Kidney epithelial cell (primary cell): ENCODE measurements around the gene ZNF280A. TPM values are rescaled to one million over a fixed set of nuclear protein-coding genes. Genes with fewer than 3 reads are reported as not detected.
A peak's percentile ranks its signal among the peaks of the same experiment; 100 is the strongest.

ENCODE experiments used
- DNase-seq: peaks from one replicate; pipeline ENCODE4 v3.0.0-alpha.2; 2010; ENCODE audit warnings: low read depth
- H3K27me3 ChIP-seq: 2 replicates; pipeline ENCODE4 v1.6.0; 2011; ENCODE audit warnings: low read length; ENCODE audit not compliant: control insufficient read depth, insufficient read depth
- H3K36me3 ChIP-seq: 2 replicates; pipeline ENCODE4 v1.5.1; 2011; ENCODE audit warnings: low read length; ENCODE audit not compliant: control insufficient read depth, insufficient read depth
- H3K4me3 ChIP-seq: 2 replicates; pipeline ENCODE4 v1.5.1; 2011; ENCODE audit warnings: low read depth, mild to moderate bottlenecking, control low read depth, low read length
- total RNA-seq: library from RNA; depleted of rRNA; stranded (reverse); fragments of >200 nt; gene quantifications from 2 replicates; pipeline ENCODE4 v1.2.3, GENCODE V29; 2015
- TF ChIP-seq, protein P1 (sequence below): IDR thresholded peaks from 2 replicates; pipeline ENCODE4 v1.5.1; 2011; ENCODE audit warnings: mild to moderate bottlenecking, moderate library complexity, low read length, control low read depth, inconsistent platforms; ENCODE audit not compliant: insufficient read depth, poor library complexity, severe bottlenecking

ZNF280A gene, protein sequence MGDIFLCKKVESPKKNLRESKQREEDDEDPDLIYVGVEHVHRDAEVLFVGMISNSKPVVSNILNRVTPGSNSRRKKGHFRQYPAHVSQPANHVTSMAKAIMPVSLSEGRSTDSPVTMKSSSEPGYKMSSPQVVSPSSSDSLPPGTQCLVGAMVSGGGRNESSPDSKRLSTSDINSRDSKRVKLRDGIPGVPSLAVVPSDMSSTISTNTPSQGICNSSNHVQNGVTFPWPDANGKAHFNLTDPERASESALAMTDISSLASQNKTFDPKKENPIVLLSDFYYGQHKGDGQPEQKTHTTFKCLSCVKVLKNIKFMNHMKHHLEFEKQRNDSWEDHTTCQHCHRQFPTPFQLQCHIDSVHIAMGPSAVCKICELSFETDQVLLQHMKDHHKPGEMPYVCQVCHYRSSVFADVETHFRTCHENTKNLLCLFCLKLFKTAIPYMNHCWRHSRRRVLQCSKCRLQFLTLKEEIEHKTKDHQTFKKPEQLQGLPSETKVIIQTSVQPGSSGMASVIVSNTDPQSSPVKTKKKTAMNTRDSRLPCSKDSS
- total RNA-seq: not detected in 2 replicates

DNA sequence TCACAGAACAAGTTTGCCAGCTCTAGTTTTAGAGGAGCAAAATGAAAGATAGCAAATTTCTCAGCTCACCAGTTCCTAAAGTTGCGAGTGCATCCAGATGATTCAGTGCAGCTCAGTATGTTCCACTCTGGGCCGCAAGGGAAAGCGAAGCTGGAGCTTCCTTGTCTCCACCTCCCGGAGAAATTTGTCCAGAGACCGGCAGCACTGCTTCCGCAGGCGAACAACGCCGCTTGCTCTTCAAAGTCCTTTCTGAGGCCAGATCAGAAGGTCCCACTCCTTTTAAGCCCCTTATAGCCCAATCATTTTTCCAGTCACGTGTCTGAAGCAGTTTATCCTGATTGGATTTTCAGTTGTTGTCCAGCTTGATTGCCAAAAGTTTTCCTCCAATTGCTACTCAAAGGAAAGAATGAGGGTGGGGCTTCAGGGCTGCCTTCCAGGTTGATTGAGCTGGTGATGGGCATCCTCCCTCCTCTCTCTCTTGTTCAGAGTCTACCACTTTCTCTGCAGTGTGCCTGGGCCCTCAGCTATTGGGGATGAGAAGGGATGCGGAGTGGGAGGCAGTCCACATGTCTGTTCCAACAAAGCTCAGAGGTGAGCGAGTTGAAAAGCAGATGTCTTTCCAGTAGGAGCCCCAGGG, at the start of gene ZNF280A:
TSS of gene ZNF280A (minus strand) at position 251 of the 637 bp plus-strand sequence. CDS start 4,640 bp downstream, outside the sequence.
- TF ChIP-seq, protein P1, sequence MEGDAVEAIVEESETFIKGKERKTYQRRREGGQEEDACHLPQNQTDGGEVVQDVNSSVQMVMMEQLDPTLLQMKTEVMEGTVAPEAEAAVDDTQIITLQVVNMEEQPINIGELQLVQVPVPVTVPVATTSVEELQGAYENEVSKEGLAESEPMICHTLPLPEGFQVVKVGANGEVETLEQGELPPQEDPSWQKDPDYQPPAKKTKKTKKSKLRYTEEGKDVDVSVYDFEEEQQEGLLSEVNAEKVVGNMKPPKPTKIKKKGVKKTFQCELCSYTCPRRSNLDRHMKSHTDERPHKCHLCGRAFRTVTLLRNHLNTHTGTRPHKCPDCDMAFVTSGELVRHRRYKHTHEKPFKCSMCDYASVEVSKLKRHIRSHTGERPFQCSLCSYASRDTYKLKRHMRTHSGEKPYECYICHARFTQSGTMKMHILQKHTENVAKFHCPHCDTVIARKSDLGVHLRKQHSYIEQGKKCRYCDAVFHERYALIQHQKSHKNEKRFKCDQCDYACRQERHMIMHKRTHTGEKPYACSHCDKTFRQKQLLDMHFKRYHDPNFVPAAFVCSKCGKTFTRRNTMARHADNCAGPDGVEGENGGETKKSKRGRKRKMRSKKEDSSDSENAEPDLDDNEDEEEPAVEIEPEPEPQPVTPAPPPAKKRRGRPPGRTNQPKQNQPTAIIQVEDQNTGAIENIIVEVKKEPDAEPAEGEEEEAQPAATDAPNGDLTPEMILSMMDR: no peak
- H3K36me3 ChIP-seq: no peaks in the 10 kb centered on the region
- DNase-seq: no peak
- H3K4me3 ChIP-seq: no peak within 1 kb of the TSS
- no peaks in the 10 kb centered on the region for H3K27me3 ChIP-seq

DNA sequence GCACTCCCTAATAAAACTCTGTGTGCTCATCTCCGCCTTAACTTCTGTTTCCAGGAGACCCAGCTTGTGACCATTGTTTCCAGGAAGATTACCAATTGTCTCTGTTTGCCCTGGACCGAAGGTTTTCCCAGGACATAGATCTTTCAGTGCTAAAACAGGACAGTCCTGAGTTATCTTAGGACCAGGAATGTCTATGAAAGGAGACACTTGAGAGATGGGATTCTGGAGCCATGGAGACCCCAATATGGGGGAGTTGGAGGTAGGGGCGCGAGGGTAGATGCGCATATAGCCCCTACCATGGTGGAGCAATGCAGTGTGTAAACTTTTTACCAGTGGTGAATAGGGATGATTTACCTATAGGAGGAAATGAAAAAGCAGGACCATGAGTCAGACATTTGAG, 49.1 kb upstream of the ZNF280A start:
- DNase-seq: no peak
- Histone ChIP-seq H3K4me3 (no peak overlapping the region), H3K36me3 (no peaks in the 10 kb centered on the region), H3K27me3 (no peaks in the 10 kb centered on the region)
- TF ChIP-seq, protein P1: no peak

DNA sequence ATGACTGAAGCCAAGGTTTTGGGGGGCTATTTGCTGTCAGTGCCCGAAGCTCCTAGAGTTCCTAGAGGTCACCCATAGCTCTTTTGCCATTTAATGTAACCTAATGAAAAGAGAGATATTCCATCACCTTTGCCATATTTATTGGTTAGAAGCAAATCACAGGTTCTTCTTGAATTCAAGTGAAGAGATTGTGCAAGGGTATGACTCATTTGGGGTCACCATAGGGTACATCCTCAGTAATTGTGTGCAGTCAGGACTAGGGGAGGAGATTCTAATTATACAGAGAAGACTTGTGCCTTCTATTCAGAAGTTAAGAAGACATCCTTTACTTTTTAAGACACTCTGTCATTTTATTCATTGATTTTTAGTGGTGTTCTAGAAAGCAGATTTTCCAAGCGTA, 45.9 kb upstream of the ZNF280A start:
- TF ChIP-seq, protein P1: no peak
- no peaks in the 10 kb centered on the region for H3K36me3 ChIP-seq
- DNase-seq: no peak

DNA sequence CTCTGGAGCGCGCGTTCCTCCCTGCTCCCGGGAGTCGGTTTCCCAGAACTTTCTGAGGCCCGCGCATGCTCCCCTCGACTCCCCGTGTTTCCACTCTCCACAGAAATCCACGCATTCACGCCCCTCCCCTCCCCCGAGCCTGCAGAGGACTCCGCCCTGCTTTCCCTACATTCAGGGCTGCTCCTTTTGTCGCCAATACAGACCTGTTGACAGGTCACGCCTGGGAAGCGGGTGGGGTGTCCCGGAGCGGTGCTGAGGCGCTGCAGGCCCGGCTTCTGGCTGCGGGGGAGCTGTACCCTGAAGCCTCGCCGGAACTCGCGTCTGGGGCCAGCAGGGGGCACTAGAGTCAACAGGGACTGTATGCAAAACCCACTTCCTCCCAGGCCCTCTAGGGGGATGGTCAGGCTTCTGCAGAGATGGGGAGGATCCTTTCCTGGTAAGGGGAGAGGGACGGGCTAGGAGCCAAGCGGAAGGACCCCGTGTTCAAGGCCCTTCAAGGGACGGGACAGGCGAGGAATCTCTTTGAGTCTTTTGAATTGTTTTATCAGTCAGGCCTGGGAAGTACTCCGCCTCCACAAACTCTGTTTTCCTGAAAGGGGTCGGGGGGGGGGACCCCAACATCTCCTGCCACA, 39.0 kb upstream of the ZNF280A start, which contains the start of gene PRAME:
TSS of gene PRAME (minus strand) at position 294 of the 632 bp plus-strand sequence. CDS start 2,433 bp downstream, outside the sequence.
- TF ChIP-seq, protein P1: peak; percentile 84
- no peak for DNase-seq

More for the DNA sequence above, 45.9 kb upstream of the ZNF280A start:
- Histone ChIP-seq H3K27me3 (no peaks in the 10 kb centered on the region), H3K4me3 (no peak overlapping the region)

DNA sequence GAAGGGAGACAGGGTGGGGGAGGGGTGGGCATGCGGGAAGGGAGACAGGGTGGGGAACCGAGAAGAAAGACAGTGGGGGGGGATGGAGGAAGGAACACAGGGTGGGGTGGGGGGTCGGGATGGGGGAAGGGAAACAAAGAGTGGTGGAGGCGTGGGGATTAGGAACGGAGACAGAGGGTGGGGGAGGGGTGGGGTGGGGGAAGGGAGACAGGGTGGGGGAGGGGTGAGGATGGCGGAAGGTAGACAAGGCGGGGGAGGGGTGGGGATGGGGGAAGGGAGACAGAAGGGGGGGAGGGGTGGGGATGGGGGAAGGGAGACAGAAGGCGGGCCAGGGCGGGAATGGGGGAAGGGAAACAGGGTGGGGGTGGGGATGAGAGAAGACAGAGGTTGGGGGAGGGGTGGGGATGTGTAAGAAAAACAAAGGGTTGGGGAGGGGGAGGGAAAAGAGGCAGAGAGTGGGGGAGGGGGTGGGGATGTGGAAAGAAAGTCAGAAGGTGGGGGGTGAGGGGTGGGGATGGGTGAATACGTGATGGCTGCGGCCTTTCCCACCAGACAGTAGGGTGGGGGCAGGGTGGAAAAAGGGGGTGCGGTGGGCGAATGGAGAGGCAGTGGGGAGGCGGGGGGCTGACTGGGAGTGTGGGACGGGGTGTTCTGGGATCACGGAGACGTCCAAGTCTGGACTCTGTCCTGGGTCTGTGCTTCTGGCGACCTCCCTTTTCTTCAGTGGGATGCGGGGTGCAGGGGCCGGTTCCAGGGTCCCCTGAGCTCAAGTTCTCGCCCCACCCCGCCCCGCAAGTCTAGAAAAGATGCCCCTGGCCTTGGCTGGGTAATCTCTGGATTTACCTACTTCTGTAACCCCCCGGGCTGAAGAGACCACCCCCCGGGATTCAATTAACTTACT, 38.3 kb upstream of the ZNF280A start:
- TF ChIP-seq, protein P1: no peak
- peak overlapping the region; percentile 22 for H3K4me3 ChIP-seq
- H3K27me3 ChIP-seq: no peaks in the 10 kb centered on the region
- no peaks in the 10 kb centered on the region for H3K36me3 ChIP-seq
- no peak for DNase-seq

More for the DNA sequence above, 39.0 kb upstream of the ZNF280A start, which contains the start of gene PRAME:
- Histone ChIP-seq H3K27me3 (no peaks in the 10 kb centered on the region), H3K4me3 (peak within 1 kb of the TSS; percentile 22), H3K36me3 (no peaks in the 10 kb centered on the region)
